GM19468 (cell line): Measurements from ENCODE around the gene PARD3.
"Not testable (repeated sequence)": the region's sequence is repeated elsewhere in the genome, so short reads cannot be mapped to it uniquely, and the experiment has no call there.

ENCODE experiments used
- ATAC-seq: cut with Tn5 transposase; IDR thresholded peaks from one replicate; pipeline ENCODE4 v1.9.1; 2021; ENCODE audit warnings: mild to moderate bottlenecking, moderate library complexity, moderate number of reproducible peaks; ENCODE audit not compliant: unreplicated experiment; ENCODE audit errors: extremely low read depth

PARD3 gene

DNA sequence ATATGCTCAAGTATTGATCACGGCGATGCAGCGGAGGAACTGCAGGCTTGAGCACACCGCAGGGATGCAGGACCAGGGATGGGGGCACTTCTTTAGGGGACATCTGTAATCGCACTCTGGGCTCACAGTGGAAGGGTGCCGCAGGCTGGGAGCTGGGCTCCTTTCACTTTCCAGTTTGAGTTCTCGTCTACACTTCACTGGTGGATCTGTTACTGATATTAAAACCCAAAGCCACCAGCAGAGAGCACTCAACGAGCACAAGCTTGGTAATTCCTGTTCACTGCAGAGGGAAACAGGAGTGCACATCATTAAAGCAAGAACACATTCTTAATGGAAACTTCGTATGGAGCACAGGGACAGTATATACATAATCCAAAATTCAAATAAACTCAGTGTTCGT lies 91.3 kb downstream of the PARD3 start:
- no peak for ATAC-seq

DNA sequence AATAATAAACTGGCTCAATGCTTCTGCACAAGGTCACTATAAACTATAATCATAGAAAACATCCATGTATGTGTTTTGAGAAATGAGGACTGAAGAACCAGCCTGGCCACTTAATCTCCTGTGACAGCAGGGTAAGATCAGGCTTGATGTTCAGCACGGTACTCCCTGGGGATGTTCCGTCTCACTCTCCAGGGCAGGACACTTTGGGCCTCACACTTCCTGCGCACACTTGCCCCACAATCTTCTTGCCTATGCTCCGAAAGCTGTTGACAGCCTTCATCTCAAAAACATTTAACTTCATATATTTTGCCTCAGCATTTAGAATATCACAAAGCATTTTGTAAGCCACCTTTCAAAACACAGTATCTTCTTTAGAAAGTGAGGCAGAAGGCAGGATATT lies 92.7 kb downstream of the PARD3 start:
- ATAC-seq = no peak

DNA sequence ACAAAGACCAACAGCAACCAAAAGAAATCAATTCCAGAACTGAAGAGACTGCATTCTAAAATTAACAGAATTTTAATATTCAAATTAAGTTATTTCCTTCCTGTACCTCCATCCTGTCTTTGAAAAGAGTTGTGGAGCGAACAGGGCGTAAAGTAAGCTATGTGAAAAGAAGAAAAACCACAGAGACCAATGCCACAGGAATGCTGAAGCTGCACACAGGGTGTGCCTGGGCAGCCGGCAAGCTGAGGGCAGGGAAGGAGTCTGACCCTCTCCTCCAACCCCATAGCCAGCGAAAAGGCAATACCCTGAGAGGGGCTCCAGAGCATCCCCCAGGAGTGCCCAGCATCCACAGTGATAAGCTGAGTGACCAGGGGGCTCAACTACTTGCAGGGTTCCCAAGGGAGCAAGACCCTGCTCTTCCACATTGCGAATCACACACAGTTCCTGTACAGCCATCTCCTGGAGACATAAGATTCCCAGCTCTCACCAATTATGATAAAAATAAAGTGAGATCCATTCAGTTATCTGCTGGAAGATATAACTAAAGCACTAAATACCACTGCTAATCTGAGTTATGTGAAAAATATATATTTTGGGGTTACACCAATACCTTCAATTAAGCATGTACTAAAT lies 93.8 kb downstream of the PARD3 start:
- ATAC-seq = no peak

DNA sequence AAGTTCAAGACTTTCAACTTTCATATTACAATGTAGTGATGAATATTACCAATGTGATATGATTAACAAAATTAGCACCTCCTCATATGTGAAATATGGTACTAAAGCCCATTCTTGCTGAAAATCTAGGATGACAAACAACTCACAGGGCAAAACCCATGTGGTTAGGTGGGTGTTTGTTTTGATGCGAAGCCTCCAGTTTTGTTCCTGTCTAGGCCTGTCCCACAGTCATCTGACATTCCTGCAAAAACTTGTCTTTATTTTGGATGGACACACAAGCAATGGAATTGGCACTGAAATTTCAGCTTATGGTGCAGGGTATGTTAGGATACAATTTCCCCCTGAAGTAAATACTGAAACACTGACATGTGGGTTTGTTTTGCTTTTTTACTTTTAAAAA lies 95.3 kb downstream of the PARD3 start:
- ATAC-seq = no peak

DNA sequence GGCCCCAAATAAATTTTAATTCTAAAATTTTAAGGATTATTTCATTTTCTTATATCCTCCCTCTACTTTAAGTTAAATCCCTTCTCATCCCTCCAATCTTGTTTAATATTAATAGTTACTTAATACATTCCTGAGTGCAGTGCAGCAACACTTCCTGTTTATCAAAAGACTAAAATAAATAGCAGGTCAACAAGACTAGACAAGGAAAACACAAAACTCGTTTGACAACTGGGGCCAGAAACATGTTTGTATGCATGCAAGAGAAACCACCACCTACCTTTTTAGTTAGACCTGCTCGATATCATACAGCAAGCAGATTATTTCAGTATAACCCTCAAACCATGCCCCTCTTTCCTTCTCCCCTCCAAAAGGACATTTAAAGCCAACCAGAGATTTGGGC lies 95.8 kb downstream of the PARD3 start:
- no peak for ATAC-seq

DNA sequence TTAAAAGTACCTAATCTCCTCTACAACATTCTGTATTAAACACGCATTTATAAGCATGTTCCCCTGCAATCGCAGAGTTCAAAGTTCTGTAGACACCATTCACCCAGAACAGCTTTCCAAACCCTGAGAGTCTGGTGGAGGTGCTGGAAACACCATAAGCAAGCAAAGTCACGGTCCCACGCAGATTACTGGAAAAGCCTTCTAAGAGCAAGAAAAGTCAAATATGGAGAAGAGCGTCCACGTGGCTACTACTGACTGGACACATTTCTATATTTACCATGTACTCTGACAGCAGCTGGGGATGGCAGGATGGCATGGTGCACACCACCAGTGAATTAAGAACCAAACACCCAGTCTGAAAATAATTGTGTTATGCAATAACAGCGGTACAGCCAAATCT lies 97.7 kb downstream of the PARD3 start:
- ATAC-seq = no peak

DNA sequence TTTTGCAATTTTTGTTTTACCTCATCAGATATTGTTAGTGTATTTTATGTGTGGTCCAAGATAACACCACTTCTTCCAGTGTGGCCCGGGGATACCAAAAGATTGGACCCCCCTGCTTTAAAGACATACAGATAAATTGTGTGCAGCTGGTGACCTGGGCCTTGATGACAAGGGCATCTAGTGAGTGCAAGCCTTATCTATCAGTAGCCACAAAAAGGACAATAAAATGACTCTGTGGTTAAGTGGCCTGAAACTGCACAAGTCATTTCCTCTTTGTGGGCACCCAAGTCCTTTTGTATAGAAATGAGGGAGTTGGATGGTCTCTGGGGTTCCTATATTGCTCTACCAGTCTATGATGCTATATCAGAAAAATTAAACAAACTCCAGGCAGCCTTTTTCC lies 98.1 kb downstream of the PARD3 start:
- ATAC-seq = no peak

DNA sequence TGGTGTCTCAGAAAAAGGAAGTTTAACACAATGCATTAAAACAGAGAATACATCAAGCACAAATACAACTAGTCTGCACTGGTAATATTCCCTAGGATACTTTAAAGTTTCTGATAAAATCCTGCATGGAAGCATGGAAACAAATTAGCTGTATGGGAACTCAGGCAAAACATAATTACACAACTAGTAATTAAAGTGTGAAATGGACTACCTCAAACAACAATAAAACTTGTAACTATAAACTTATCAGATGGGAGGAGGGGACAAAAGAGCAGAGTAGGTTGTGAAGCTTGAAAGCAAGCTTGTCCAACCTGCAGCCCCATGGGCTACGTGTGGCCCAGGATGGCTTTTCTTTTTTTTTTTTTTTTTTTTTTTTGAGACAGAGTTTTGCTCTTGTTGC lies 98.9 kb downstream of the PARD3 start:
- ATAC-seq = no peak

DNA sequence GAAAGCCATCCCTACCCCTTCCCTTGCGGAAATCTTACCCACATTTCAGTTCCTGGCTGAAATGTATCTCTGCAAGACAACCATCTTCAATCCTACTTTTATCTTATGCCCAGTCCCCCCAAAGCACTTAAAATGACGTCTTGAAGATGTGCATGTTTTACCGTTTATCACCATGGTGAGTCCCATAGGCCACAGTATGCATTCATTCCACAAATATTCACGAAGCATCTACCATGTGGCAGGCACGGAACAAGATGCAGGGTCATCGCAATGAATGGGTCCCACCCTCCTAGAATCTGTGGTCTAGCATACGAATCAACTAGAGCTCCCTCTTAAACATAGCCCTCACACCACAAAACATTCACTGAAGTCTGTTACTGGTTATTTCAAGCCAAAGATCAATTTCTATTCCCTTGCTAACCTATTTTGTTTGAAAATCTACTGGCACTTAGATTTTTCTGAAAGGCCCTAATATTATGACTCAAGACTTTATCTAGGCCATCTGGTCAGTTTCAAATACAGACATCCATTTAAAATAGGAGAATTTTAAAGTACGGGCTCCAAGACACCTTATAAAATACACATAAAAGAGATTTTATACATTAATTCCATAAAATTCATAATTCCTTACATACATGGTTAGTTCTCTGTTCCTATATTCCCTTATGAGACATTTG lies 99.4 kb downstream of the PARD3 start:
- ATAC-seq = no peak

DNA sequence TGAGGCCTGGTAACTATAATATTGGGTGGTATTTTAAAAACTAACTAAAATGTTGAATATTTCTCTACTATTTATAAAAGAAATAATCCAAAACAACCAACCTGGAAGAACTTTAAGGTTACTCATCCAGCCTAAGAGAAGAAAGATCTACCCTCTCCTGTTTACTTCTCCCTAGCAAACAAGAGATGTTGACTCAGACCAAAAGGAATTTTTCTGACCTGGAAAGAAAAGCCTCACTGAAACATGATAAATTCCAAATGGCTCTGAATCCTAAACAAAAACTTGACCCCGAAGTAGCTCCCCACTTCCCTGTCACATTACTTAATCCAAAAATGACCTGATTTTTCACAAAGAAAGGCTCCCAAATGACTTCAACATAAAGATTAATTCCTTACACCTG lies 101.2 kb downstream of the PARD3 start:
- no peak for ATAC-seq

DNA sequence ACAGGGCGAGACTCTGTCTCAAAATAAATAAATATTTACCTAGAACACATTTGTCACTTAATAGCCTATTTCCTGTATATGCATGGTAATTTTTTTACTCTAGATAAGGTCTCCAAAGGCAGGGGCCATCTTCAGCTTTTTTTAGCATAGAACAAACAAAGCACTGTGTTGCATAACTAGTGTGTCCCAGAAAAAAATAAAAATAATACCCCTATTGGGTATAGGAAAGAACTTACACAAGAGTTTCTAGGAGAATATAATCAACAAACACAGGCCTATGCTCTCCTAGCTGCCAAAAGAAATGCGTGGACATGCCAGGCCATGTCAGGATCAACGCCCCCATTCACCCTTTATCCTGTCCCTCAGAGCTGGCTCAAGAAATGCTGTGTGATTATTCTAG lies 103.6 kb downstream of the PARD3 start:
- no peak for ATAC-seq

DNA sequence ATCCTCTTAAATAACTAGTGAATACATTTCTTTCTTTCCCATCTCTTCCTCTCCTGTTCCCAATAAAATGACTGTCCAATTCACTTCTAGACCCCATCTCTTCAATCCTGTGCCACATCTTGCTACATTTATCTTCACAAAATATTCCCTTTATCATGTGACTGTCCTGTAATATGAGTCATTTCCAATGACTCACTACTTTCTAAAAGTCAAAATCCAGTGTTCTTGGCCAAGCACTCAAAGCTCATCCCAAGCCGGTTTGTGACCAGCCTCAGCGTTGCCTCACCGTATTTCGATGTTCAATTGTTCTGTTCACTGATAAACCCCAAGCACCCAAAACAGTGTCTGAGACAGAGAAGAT lies 104.7 kb downstream of the PARD3 start:
- ATAC-seq = no peak

DNA sequence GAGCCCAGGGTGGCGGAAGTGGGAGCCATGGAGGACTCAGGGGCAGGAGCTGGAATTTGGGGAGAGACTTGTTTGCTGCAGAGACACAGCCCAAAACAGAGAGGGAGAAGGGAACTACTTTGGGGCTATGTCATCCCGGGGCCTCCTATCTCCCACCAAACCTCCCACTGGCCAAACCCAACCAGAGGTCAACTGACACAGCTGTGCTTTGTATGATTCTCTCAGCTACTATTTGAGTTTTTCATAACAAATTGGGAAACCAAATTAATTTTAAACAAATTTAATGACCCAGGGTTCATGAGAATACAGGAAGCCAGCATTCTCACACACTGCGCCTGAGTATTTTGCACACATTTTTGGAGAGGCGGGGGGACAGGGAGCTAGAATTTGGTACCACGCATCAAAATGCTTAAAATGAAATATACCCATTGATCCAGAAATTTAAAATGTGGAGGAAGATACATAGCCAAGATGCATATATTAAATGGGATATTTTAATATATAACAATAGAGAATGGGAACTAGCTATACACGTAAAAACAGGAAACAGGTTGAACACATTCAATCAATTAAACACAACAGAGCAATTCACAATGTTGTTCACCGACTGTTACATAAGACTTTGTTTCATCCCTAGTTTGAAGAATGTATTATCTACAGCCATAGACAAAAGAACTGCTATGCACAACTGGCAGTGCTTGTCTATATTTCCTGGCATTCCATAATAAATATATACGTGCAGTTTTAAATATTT lies 105.3 kb downstream of the PARD3 start:
- no peak for ATAC-seq

DNA sequence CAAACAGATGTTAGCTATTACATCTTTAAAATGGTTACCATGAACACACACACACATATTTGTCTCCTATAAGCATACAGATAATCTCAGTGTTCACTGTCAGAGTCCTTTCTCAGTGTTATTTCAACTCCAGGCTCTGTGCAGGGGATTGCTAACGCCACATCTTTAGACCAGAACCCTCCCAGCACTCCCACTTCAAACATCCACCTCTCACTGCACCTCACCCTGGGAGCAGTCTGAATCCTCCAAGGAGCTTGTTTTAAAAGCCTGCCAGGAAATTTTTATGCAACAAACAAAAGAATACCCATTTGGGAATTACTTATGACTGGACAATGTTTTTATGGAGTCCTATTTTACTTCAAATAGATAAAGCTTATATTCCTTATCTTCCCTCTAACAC lies 107.4 kb downstream of the PARD3 start:
- no peak for ATAC-seq

DNA sequence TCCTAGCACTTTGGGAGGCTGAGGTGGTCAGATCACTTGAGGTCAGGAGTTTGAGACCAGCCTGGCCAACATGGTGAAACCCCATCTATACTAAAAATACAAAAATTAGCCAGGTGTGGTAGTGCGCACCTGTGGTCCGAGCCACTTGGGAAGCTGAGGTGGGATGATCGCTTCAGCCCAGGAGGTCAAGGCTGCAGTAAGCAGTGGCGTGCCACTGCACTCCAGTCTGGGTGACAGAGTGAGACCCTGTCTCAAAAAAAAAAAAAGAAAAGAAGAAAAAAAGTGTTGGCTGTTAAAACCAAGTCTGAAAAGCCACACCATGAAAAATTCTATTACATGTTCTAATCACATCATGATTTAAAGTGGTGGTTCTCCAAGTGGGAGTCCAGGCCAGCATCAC lies 108.1 kb downstream of the PARD3 start:
- not testable (repeated sequence) for ATAC-seq

DNA sequence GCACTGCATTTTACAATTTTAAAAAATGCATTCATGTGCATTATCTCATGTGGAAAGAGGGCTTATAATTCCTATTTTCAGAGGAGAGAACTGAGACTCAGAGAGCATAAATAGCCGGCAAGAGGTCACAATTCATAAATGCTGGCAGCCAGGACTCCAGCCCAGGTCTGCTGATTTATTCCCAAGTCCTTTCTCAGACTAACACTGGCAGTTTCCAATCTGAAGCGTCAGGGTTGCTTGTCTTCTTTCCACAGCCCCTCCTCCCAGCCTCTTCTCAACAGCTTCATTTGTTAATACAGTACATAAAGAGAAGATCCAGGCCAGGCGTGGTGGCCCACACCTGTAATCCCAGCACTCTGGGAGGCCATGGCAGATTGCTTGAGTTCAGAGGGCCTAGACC lies 108.9 kb downstream of the PARD3 start:
- no peak for ATAC-seq

DNA sequence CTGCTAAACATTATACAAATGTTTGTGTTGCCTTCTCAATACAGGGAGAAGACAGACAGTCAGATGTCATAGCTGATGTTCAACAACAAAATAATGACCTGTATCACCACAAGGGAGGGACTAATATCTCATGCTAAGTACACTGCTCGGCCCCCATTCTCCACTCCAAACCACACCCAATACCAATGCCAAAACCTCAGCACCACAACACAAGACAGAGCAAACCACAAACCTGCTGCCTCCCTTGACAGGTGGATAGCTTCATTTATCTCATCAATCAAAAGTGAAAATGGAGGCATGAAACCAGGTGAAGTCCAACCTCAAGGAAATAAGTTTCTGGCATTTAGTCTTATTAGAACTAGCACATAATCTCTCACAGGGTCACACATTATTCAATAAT lies 109.5 kb downstream of the PARD3 start:
- no peak for ATAC-seq

DNA sequence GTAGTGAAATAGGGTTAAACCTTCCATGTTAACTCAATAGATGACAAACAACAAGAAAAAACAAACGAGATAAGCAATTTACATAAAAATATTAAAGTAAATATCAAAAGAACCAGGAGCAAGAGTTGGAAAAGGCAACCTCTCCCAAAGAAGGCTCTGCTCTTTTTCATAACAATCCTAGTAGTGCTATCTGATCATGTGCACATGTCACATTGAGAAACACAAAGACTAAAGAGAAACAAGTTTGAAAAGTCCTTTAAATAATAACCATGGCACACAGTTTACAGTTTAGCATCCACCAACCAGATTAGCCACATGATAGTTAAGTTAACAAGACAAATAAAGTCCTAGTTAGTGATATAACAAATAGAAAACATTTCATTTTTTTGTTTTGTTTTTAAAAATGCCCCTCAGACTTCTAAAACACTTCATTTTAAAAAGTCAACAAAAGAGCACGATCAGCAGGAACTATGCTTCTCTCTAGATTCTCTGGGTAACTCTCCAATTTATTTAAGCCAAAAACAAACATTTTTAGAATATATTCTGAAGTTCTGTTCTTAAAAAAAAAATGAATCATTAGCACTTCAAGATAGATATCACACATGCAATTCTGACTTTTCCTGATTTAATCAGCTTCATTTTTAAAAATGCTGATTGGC lies 110.4 kb downstream of the PARD3 start:
- no peak for ATAC-seq

DNA sequence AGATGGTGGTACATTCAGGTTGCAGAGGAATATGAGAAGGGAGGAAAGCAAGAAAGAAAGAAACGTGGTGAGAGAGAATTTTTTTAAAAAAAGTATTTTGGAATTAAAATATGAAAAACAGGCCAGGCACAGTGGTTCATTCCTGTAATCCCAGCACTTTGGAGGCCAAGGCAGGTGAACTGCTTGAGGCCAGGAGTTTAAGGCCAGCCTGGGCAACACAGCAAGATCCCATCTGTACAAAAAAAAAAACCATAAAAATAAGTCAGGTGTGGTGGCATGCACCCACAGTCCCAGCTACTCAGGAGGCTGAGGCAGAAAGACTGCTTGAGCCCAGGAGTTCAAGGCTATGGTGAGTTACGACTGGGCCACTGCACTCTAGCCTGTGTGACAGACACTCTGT lies 112.1 kb downstream of the PARD3 start:
- no peak for ATAC-seq

DNA sequence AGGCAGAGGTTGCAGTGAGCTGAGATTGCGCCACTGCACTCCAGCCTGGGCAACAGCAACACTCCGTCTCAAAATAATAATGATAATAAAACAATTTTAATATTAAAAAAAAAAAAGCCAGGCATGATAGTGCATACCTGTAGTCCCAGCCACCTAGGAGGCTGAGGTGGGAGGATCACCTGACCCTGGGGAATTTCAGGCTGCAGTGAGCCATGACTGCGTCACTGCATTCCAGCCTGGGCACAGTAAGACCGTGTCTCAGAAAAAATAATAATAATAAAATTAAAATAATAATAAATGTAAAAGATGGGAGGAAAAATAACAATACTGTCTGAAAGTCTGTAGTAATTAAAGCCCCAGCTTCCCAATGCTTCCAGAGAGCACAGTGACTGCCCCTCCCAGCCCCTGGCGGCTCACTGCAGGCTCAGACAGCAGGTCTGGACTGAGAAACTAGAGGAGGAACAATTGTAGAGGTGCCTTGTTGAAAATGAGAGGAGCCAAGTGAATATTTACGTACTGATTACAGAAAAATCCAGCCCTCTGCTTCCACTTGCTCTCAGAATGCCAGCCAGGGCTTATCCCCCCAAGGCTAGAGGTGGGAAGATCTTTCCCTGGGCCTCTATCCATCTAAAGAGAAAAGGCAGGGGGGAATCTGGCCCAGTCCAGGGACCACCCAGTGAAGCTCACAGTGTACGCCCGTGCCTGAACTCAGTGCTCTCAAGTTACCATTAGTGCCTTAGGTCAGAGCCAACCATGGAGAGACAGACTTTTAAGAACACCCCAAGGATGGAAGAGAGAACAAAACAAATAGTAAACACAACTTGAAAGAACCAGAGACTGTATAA lies 112.8 kb downstream of the PARD3 start:
- ATAC-seq = no peak
